HG02870 (cell line): ENCODE measurements around the gene SLC38A2.

ENCODE experiments used
- ATAC-seq: cut with Tn5 transposase; IDR thresholded peaks from one replicate; pipeline ENCODE4 v1.9.1; 2021; ENCODE audit warnings: mild to moderate bottlenecking, moderate library complexity; ENCODE audit not compliant: unreplicated experiment

SLC38A2 gene

DNA sequence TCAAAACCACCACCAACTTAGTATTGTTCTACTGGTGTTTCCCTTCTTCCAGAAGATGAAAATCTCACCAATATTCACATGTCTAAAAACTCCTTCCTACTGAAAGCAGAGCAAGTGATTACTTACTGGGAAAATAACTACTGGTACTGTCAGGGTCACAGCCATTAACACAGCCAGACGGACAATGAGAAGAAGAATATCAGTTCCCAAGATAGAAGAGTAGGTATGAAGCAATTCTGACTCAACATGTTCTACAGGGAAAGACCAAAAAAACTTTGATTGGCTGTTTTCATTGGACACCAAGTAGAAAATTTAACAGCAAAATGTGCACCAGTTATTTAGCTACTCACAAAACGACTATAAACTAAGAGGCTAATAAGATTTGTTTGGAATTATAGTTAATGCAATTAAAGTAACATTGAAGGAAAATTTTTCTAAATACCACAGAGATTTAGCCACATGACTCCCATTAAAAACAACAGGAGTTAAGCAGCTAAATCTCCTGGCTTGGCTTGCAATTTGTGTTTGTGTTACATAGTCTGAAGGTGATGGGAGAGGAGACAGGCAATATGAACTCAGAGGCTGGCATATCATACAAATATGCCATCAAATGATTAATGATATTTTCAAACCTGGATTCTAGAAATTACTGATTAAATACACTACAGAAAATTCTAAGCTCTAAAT lies 9.5 kb downstream of the SLC38A2 start:
- ATAC-seq: no peak

- ATAC-seq: no peak
Observed at GRCh38 chr12:46361667-46362034, 10.9 kb downstream of the SLC38A2 start.

- ATAC-seq: no peak
Observed at GRCh38 chr12:46360908-46361666, 11.5 kb downstream of the SLC38A2 start.

DNA sequence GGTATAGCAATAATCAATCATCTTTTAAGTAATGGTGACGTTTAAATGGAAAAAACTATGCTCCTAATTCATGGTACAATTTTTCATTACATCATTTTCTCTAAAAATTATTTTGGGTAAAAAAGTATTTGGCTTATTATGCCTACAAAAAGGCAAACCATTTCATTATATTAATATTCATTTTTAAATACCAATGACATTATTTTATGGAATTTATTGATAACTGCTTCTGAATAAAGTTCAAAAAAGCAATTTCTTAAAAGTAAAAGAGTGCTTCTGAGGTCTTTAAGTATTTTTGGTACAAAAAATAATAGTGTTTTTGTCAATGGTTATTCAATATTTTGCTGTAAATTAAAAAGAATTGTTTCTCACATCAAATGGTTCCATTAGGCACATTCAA lies 12.2 kb downstream of the SLC38A2 start:
- no peak for ATAC-seq

DNA sequence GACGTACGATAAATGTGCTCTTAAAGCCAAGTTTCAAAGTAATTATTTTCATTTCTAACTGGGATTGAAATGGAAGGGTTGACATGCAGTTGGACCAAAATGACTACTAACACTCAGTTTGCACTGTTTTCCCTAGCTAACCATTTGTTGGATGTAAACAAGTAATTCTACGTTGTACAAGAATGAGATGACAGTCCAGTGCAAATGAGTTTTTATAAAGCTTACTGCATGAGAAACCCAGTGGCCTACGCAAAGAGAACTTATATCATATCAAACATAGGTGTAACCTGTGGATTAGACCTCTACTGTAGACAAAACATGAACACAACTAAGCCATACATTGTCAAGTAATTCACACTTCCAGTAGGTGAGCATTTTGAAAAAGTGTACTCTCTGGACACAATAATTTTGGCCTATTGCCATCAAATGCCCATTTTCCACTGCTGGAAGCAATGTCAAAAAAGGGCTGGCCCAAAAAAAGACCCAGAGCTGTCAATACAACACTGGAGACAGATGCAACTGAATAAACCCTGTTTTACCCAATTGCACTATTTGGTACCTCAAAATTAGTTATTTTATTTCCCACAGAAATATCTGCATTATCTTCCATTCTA lies 12.8 kb downstream of the SLC38A2 start:
- no peak for ATAC-seq

DNA sequence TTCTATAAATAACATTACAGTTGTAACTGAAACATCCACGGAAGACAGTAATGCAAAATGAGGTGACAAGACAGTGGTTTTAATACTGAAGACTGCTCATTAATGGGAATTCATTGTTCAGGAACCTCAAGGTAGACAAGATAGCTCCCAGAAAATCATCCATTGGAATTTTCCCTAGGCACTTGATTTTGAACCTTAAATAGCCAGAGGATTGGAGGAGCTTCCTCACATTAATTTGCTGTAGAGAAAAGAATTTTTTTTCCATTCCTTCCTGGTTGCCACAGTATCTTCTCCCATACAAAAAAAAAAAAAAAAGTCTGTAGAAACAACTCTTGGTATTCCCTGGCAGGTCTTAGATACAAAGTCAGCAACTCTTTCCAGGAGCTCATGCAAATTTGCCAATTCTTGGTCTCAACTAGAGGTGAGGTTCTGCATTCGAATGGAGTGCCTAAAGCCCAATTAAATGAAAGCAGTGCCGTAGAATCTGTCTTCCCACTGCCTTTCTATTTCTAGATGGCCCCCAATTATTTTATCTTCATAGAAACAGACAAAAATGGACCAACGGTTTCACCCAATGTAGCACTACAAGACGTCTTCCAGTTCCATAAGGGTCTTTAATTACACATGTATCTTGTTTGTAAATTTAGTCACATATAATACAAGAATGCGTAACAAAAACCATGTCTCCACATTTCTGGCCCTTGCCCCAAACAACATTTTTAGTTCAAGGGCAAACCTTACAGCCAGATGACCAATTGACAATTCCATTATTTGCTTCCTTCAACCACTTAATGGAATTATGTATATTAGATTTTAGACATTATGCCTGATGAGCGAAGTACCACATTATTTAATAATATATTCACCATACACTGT lies 13.5 kb downstream of the SLC38A2 start:
- no peak for ATAC-seq

DNA sequence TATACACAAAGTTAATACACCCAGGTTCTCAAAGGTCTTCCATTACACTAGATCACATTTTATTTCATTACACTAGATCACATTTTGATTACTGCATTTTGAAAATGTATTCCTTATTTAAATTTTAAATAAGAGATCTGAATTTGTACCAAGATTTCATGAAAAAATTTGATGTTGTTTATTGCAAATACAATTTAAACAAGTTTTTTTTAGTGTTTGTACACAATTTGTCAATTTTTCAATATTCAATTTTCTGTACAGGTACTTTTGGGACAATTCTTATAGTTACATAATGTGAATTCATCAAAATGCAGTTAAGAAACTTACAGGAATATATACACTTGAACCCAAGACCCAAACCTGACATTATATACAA lies 14.3 kb downstream of the SLC38A2 start:
- ATAC-seq: no peak

GRCh38 chr12:46357438-46358324 lies 14.9 kb downstream of the SLC38A2 start:
- ATAC-seq: no peak

- ATAC-seq: no peak
Observed at GRCh38 chr12:46356655-46357437, 15.7 kb downstream of the SLC38A2 start.

DNA sequence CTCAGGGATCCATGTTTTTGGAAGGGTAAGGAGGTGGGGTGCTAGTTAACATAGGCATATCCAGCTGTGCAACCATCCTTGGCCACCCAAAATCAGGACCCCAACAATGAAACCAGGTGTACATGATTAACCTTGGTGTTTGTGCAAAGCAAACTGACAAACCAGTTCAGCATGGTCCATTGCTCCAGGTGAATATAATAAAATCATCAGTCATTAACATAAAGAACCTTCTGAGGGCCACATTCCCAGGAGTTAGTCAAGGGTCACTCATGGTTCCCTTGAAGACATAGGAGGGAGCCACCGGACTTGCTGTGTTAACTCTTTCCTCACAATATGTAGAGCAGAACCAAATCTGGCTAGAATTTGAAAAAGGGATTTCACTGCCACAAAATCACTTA lies 17.8 kb downstream of the SLC38A2 start:
- no peak for ATAC-seq

DNA sequence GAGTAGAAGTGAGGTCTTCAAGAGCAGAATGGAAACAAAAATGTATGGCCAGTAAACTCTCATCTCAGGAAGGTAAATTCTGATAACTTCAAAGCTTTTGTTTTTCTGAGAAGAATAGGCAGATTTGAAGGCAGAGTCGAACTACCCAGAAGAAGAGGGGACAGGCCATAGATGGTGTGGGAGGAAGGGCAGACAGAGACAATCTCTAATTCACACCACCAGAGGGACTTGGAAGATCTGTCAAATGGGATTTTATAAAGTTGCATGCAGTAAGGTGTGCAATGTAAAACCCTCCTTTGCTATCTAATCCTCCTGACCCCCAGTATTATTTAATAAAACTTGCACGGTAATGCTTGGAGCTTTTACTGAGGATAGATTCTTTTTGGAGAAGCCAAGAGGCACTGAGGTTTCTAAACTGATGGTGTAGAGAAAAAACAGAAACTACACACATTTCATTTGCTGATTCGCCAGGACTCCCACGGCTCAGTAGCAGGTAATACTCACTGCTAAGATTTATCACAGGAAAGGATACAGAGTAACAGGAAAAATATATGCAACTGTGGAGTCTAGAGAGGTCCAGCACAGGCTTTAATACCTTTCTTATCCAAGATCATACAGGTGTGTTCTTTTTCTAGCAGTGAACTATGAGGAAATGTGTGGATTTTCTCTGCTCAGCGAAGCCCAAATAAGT lies 18.3 kb downstream of the SLC38A2 start:
- ATAC-seq: no peak

DNA sequence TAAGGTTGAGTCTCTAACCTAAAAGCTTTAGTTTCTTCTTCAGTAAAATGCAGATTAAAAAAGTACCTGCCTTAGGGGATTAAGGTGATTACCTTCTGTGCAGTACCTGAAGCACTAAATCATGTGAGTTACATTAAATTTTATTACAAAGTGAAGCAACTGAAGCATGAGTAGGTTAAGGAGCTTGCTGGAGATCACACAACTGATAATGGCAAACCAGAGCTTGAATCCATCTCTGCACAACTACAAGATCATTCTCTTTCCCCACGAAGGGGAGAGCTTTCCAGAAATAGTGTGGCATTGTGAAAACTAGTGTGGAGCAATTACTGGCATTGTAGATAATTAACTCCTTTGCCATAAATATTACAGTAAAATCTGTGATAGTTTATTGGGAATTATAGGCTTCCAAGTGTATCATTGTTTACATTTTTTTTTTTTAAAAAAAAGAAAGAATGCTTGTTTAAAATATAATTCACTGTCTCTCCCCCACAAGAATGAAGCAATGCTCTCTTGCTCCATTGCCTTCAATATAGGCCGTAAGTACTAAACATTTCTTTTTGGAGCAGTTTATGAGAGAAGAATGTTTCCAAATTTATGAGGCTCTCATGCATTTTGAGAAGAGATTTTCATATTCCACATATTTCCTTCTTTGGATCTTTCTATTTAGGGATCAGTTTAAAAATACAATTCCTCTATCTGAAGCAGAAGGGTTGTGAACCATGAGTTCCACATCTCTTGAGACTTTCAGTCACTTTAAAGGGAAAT lies 20.5 kb downstream of the SLC38A2 start:
- no peak for ATAC-seq

GRCh38 chr12:46351138-46351537 lies 21.4 kb downstream of the SLC38A2 start:
- no peak for ATAC-seq

- ATAC-seq: no peak
Observed at GRCh38 chr12:46349253-46349652, 23.3 kb downstream of the SLC38A2 start.

GRCh38 chr12:46343118-46343852 lies 29.3 kb downstream of the SLC38A2 start:
- ATAC-seq: no peak

- ATAC-seq: no peak
Observed at GRCh38 chr12:46342562-46343033, 30.0 kb downstream of the SLC38A2 start.

DNA sequence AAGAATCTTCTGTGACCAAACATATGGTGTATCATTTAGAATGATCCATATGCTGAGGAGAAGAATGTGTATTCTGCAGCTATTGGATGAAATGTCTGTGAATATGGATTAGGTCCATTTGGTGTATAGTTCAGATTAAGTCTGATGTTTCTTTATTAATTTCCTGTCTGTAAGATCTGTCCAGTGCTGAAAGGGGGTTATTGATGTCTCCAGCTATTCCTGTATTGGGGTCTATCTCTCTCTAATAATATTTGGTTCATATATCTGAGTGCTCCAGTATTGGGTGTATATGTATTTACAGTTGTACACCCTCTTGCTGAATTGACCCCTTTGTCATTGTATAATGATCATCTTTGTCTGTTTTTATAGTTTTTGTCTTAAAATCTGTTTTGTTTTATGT lies 33.5 kb downstream of the SLC38A2 start:
- no peak for ATAC-seq
